Glutamatergic neuron (in vitro differentiated cells): ENCODE data around the gene DECR2. TPM values are rescaled to one million over a fixed set of nuclear protein-coding genes. Genes with fewer than 3 reads are reported as not detected.
A peak's percentile ranks its signal among the peaks of the same experiment; 100 is the strongest.

Experiments
- DNase-seq: peaks from one replicate; pipeline ENCODE4 v3.0.0; 2022
- H3K27ac Mint-ChIP-seq: one replicate; pipeline ENCODE4 v1.8.0; 2020; ENCODE audit warnings: mild to moderate bottlenecking, mixed read lengths, inconsistent platforms; ENCODE audit not compliant: unreplicated experiment
- H3K27me3 Mint-ChIP-seq: one replicate; pipeline ENCODE4 v1.8.0; 2020; ENCODE audit warnings: mild to moderate bottlenecking, moderate library complexity, mixed read lengths, inconsistent platforms; ENCODE audit not compliant: unreplicated experiment
- H3K36me3 Mint-ChIP-seq: one replicate; pipeline ENCODE4 v1.8.0; 2020; ENCODE audit warnings: mild to moderate bottlenecking, mixed read lengths, inconsistent platforms; ENCODE audit not compliant: unreplicated experiment
- H3K4me1 Mint-ChIP-seq: one replicate; pipeline ENCODE4 v1.8.0; 2020; ENCODE audit warnings: mild to moderate bottlenecking, low read depth, mixed read lengths, inconsistent platforms; ENCODE audit not compliant: unreplicated experiment
- H3K4me3 Mint-ChIP-seq: one replicate; pipeline ENCODE4 v1.8.0; 2020; ENCODE audit warnings: mild to moderate bottlenecking, mixed read lengths, inconsistent platforms; ENCODE audit not compliant: unreplicated experiment
- H3K9me3 Mint-ChIP-seq: one replicate; pipeline ENCODE4 v1.8.0; 2020; ENCODE audit warnings: mild to moderate bottlenecking, moderate library complexity, mixed read lengths, inconsistent platforms; ENCODE audit not compliant: unreplicated experiment
- CTCF ChIP-seq: fragments of 200-600 bp; sonication (generic); IDR thresholded peaks from one replicate; pipeline ENCODE4 v1.5.0; 2021; ENCODE audit not compliant: partially characterized antibody, unreplicated experiment
- total RNA-seq: library from RNA; stranded (reverse); fragmentation: NEBNext Ultra II Directional; extraction: Animal tissue kit (Norgen Biotek cat#: 25700); gene quantifications from one replicate; pipeline ENCODE4 v1.2.1, GENCODE V29; 2021; ENCODE audit not compliant: unreplicated experiment

The DECR2 gene
- total RNA-seq, 1 donor from 2014 or later: 26.2 TPM

GRCh38 chr16:398561-399339 lies 2.9 kb upstream of the DECR2 start:
- no peak overlapping the region for H3K27ac Mint-ChIP-seq

GRCh38 chr16:399340-400019 lies 2.2 kb upstream of the DECR2 start:
- H3K27me3 Mint-ChIP-seq: peaks cover 9% of the 10 kb centered on the region
- H3K4me3 Mint-ChIP-seq: no peak overlapping the region
- H3K27ac Mint-ChIP-seq: no peak overlapping the region
- no peaks in the 10 kb centered on the region for H3K36me3 Mint-ChIP-seq
- DNase-seq: no peak
- no peak for TF ChIP-seq CTCF
- H3K4me1 Mint-ChIP-seq: peaks cover 8% of the 10 kb centered on the region
- H3K9me3 Mint-ChIP-seq: peaks cover 6% of the 10 kb centered on the region

More at GRCh38 chr16:398561-399339, 2.9 kb upstream of the DECR2 start:
- H3K36me3 Mint-ChIP-seq: no peaks in the 10 kb centered on the region
- H3K27me3 Mint-ChIP-seq: peaks cover 9% of the 10 kb centered on the region
- H3K4me3 Mint-ChIP-seq: peak overlapping the region; percentile 59
- peaks cover 8% of the 10 kb centered on the region for H3K4me1 Mint-ChIP-seq
- TF ChIP-seq CTCF: no peak
- H3K9me3 Mint-ChIP-seq: peaks cover 6% of the 10 kb centered on the region
- no peak for DNase-seq

DNA sequence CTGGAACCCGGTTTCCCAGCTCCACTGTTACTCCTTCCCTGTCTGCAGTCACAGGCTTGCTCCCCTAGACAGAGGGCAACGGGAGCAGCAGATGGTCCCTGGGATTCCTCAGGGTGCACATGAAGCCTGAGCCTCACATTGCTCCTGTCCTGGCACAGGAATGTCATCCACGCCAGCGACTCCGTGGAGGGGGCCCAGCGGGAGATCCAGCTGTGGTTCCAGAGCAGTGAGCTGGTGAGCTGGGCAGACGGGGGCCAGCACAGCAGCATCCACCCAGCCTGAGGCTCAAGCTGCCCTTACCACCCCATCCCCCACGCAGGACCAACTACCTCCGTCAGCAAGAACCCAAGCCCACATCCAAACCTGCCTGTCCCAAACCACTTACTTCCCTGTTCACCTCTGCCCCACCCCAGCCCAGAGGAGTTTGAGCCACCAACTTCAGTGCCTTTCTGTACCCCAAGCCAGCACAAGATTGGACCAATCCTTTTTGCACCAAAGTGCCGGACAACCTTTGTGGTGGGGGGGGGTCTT lies 1.6 kb upstream of the DECR2 start:
- no peaks in the 10 kb centered on the region for H3K36me3 Mint-ChIP-seq
- H3K27ac Mint-ChIP-seq: peak overlapping the region; percentile 75
- no peak for DNase-seq
- peaks cover 9% of the 10 kb centered on the region for H3K27me3 Mint-ChIP-seq
- peaks cover 8% of the 10 kb centered on the region for H3K4me1 Mint-ChIP-seq
- peak overlapping the region; percentile 81 for H3K4me3 Mint-ChIP-seq
- no peak for TF ChIP-seq CTCF
- H3K9me3 Mint-ChIP-seq: peaks cover 6% of the 10 kb centered on the region

- Mint-ChIP-seq H3K4me1 (peaks cover 10% of the 10 kb centered on the region), H3K27me3 (peaks cover 4% of the 10 kb centered on the region), H3K36me3 (no peaks in the 10 kb centered on the region), H3K4me3 (no peak overlapping the region), H3K27ac (no peak overlapping the region), H3K9me3 (peaks cover 8% of the 10 kb centered on the region)
- no peak for TF ChIP-seq CTCF
- DNase-seq: no peak
Measured at GRCh38 chr16:404971-405486, 3.3 kb downstream of the DECR2 start.
